Prostate gland (tissue), 2 donors: ENCODE data around the gene COX14. TPM values are rescaled to one million over a fixed set of nuclear protein-coding genes. Genes with fewer than 3 reads are reported as not detected.

Experiments
- DNase-seq: peaks from one replicate; pipeline ENCODE4 v3.0.0-alpha.2; 2019; ENCODE audit warnings: low spot score
- H3K27ac ChIP-seq, 2 donors: fragments of 200-600 bp; sonication (generic); 2 replicates each; pipeline ENCODE4 v1.5.1; 2017 to 2019
- H3K27me3 ChIP-seq: fragments of 200-600 bp; sonication (generic); replicated peaks from 2 replicates; pipeline ENCODE4 v1.5.1; 2019; ENCODE audit not compliant: insufficient read depth
- H3K36me3 ChIP-seq, 2 donors: fragments of 200-600 bp; sonication (generic); 1 replicate in 1 of 2; 2 replicates in 1 of 2; pipeline versions ENCODE4 v1.5.1 to v1.8.1; 2017 to 2019
- H3K4me1 ChIP-seq: fragments of 200-600 bp; sonication (generic); replicated peaks from 2 replicates; pipeline ENCODE4 v1.5.1; 2019
- H3K4me3 ChIP-seq, 2 donors: fragments of 200-600 bp; sonication (generic); 2 replicates each; pipeline ENCODE4 v1.5.1; 2017 to 2019
- H3K9me3 ChIP-seq: fragments of 200-600 bp; sonication (generic); 2 replicates; pipeline ENCODE4 v1.5.1; 2017
- CTCF ChIP-seq, 4 experiments: fragments of 200-600 bp in 2 of 4; fragments of 450-650 bp in 2 of 4; sonication (generic) in 2 of 4; IDR thresholded peaks; 1 replicate in 3 of 4; 2 replicates in 1 of 4; pipeline ENCODE4 v1.5.1; 2016 to 2019; ENCODE audit warnings: antibody characterized with exemption in 4 of 4, mild to moderate bottlenecking in 2 of 4, moderate library complexity in 2 of 4
- POLR2A ChIP-seq: fragments of 450-650 bp; IDR thresholded peaks from one replicate; pipeline ENCODE4 v1.6.1; 2016; ENCODE audit warnings: antibody characterized with exemption, mild to moderate bottlenecking
- POLR2AphosphoS5 ChIP-seq: sonication (generic); formaldehyde crosslinking; IDR thresholded peaks from one replicate; pipeline ENCODE4 v1.6.1; 2017; ENCODE audit warnings: antibody characterized with exemption
- WGBS: methylation state at CpG from one replicate; pipeline ENCODE4 v1.1.5; 2018; 5-methylcytosine and 5-hydroxymethylcytosine counted together
- intact Hi-C: fragments of 100-400 bp; cut with DNase I; formaldehyde crosslinking; loops from one replicate; pipeline ENCODE4 v1.14.2; 2022
- total RNA-seq, 2 donors: library from RNA; depleted of rRNA; stranded (reverse); fragments of >200 nt; gene quantifications; one replicate each; pipeline ENCODE4 v1.1.0, GENCODE V29; 2016

The COX14 gene
- total RNA-seq, result 10 to 100 TPM; 59.9 to 84.6 TPM

- Histone ChIP-seq H3K4me1 (no peaks in the 10 kb centered on the region), H3K27me3 (no peaks in the 10 kb centered on the region), H3K27ac (peak within 1 kb of the TSS; percentile 85 to 92), H3K9me3 (no peaks in the 10 kb centered on the region), H3K36me3 (no peaks in the 10 kb centered on the region), H3K4me3 (peak within 1 kb of the TSS; percentile 83 to 85)
- peak; percentile 99 for DNase-seq
- intact Hi-C loops, result loop anchor here (2.0 kb wide), 1 partner anchor 289 kb away; the partner anchor contains the start of gene LARP4
- WGBS, result under 1% methylated on average over 57 of the region's 59 CpGs
- TF ChIP-seq CTCF (IDR thresholded peaks at IDR 0.05) (peak; percentile 88 to 97 (median 94)), POLR2A (peak; percentile 92), POLR2AphosphoS5 (peak; percentile 99)
These were observed at the start of gene COX14 for GRCh38 chr12:50111693-50112455. Gene COX14 (plus strand): TSS chr12:50112236. CDS start chr12:50120044, 7,808 bp downstream.

- DNase-seq, result no peak
- Histone ChIP-seq H3K36me3 (no peaks in the 10 kb centered on the region), H3K27me3 (no peaks in the 10 kb centered on the region), H3K9me3 (no peaks in the 10 kb centered on the region), H3K4me3 (no peak overlapping the region), H3K27ac (no peak overlapping the region), H3K4me1 (no peaks in the 10 kb centered on the region)
- intact Hi-C loops, result loop anchor here (5.0 kb wide), 1 partner anchor 196 kb away; no protein-coding TSS in a partner anchor
- 74% methylated on average over 5 of the region's 5 CpGs for WGBS
- TF ChIP-seq POLR2AphosphoS5 (no peak), POLR2A (no peak), CTCF (IDR thresholded peaks at IDR 0.05) (no peak)
These were observed 49.1 kb upstream of the COX14 start for GRCh38 chr12:50062728-50063460.

GRCh38 chr12:50065726-50066310 is 46.2 kb upstream of the COX14 start:
- intact Hi-C loops, result no loop called here

GRCh38 chr12:50066402-50066801 is 45.6 kb upstream of the COX14 start:
- Histone ChIP-seq H3K4me3 (no peak overlapping the region), H3K27ac (no peak overlapping the region), H3K9me3 (no peaks in the 10 kb centered on the region), H3K36me3 (no peaks in the 10 kb centered on the region), H3K27me3 (no peaks in the 10 kb centered on the region), H3K4me1 (no peaks in the 10 kb centered on the region)
- DNase-seq, result no peak
- TF ChIP-seq POLR2A (no peak), CTCF (IDR thresholded peaks at IDR 0.05) (no peak), POLR2AphosphoS5 (no peak)
- intact Hi-C loops, result no loop called here
- WGBS, result 49% methylated on average over 5 of the region's 5 CpGs

More at GRCh38 chr12:50065726-50066310, 46.2 kb upstream of the COX14 start:
- Histone ChIP-seq H3K4me3 (no peak overlapping the region), H3K36me3 (no peaks in the 10 kb centered on the region), H3K4me1 (no peaks in the 10 kb centered on the region), H3K27me3 (no peaks in the 10 kb centered on the region), H3K9me3 (no peaks in the 10 kb centered on the region), H3K27ac (no peak overlapping the region)
- 95% methylated on average over 3 of the region's 3 CpGs for whole genome bisulfite sequencing
- no peak for DNase-seq
- TF ChIP-seq CTCF (IDR thresholded peaks at IDR 0.05) (no peak), POLR2AphosphoS5 (no peak), POLR2A (no peak)
